ENCODE data around the gene AFG1L. TPM values are rescaled to one million over a fixed set of nuclear protein-coding genes. Genes with fewer than 3 reads are reported as not detected.
"Not testable (repeated sequence)": the region's sequence is repeated elsewhere in the genome, so short reads cannot be mapped to it uniquely, and the experiment has no call there.

The AFG1L gene
- total RNA-seq, 3 donors from 2014 or later: 8.4 to 11.7 (median 10.6) TPM

- no peak overlapping the region for H3K4me3 ChIP-seq
- ATAC-seq (no peak), DNase-seq (no peak)
- no peaks in the 10 kb centered on the region for H3K9me3 ChIP-seq
- no peaks in the 10 kb centered on the region for H3K4me1 ChIP-seq (ENCODE audit: low read depth)
- intact Hi-C loops (cut with DNase I, micrococcal nuclease): no loop called here
- TF ChIP-seq CTCF (IDR thresholded peaks at IDR 0.05): no peak
- H3K36me3 ChIP-seq (ENCODE audit: low read depth): no peaks in the 10 kb centered on the region
Measured at GRCh38 chr6:108408861-108409260, 114.0 kb downstream of the AFG1L start.

DNA sequence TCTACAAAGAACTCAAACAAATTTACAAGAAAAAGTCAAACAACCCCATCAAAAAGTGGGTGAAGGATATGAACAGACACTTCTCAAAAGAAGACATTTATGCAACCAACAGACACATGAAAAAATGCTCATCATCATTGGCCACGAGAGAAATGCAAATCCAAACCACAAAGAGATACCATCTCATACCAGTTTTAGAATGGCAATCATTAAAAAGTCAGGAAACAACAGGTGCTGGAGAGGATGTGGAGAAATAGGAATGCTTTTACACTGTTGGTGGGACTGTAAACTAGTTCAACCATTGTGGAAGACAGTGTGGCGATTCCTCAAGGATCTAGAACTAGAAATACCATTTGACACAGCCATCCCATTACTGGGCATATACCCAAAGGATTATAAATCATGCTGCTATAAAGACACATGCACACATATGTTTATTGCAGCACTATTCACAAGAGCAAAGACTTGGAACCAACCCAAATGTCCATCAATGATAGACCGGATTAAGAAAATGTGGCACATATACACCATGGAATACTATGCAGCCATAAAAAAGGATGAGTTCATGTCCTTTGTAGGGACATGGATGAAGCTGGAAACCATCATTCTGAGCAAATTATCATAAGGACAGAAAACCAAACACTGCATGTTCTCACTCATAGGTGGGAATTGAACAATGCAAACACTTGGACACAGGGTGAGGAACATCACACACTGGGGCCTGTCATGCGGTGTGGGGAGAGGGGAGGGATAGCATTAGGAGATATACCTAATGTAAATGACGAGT is 121.4 kb downstream of the AFG1L start:
- intact Hi-C loops (cut with DNase I, micrococcal nuclease); H3K4me3 ChIP-seq; H3K36me3 ChIP-seq (ENCODE audit: low read depth); DNase-seq; H3K4me1 ChIP-seq (ENCODE audit: low read depth); H3K9me3 ChIP-seq; ATAC-seq: not testable (repeated sequence)

- H3K36me3 ChIP-seq (ENCODE audit: low read depth): no peaks in the 10 kb centered on the region
- H3K4me3 ChIP-seq: no peak overlapping the region
- no peak for DNase-seq
- H3K4me1 ChIP-seq (ENCODE audit: low read depth): no peaks in the 10 kb centered on the region
- no peaks in the 10 kb centered on the region for H3K9me3 ChIP-seq
- ATAC-seq: no peak
- TF ChIP-seq CTCF (IDR thresholded peaks at IDR 0.05): no peak
- intact Hi-C loops (cut with DNase I, micrococcal nuclease): no loop called here
Measured at GRCh38 chr6:108417027-108417426, 122.2 kb downstream of the AFG1L start.

DNA sequence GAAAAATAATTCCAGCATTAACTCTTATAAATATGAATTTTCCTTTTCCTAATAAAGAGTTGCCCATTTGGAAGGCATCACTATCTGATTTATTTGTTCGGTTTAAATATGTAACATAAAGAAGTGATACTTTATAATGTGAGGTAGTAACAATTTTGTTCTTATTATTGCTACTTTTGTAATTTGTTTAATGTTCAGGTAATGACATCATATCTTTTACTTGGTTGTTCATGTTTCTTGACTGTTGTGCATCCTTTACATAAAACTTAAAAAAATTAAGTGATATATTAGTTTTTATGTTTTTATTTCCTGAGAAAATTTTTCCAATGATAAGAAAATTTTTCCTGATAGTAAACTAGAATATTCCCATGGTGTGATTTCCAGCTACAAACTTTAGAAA is 124.6 kb downstream of the AFG1L start:
- no peaks in the 10 kb centered on the region for H3K4me1 ChIP-seq (ENCODE audit: low read depth)
- H3K36me3 ChIP-seq (ENCODE audit: low read depth): no peaks in the 10 kb centered on the region
- ATAC-seq (no peak), DNase-seq (no peak)
- intact Hi-C loops (cut with DNase I, micrococcal nuclease): no loop called here
- no peak overlapping the region for H3K4me3 ChIP-seq
- TF ChIP-seq CTCF (IDR thresholded peaks at IDR 0.05): no peak
- H3K9me3 ChIP-seq: no peaks in the 10 kb centered on the region

GRCh38 chr6:108419934-108420609 is 125.2 kb downstream of the AFG1L start:
- ATAC-seq (no peak), DNase-seq (no peak)
- Histone ChIP-seq H3K4me1 (ENCODE audit: low read depth) (no peaks in the 10 kb centered on the region), H3K4me3 (no peak overlapping the region), H3K9me3 (no peaks in the 10 kb centered on the region), H3K36me3 (ENCODE audit: low read depth) (no peaks in the 10 kb centered on the region)
- intact Hi-C loops (cut with DNase I, micrococcal nuclease): no loop called here
- TF ChIP-seq CTCF (IDR thresholded peaks at IDR 0.05): no peak

GRCh38 chr6:108421366-108421765 is 126.5 kb downstream of the AFG1L start:
- H3K4me1 ChIP-seq (ENCODE audit: low read depth): no peaks in the 10 kb centered on the region
- H3K4me3 ChIP-seq: no peak overlapping the region
- H3K36me3 ChIP-seq (ENCODE audit: low read depth): no peaks in the 10 kb centered on the region
- H3K9me3 ChIP-seq: no peaks in the 10 kb centered on the region
- DNase-seq (no peak), ATAC-seq (no peak)
- intact Hi-C loops (cut with DNase I, micrococcal nuclease): no loop called here
- no peak for TF ChIP-seq CTCF (IDR thresholded peaks at IDR 0.05)
